B cell (primary cell): ENCODE data around the gene LYST. TPM values are rescaled to one million over a fixed set of nuclear protein-coding genes. Genes with fewer than 3 reads are reported as not detected.

Source experiments
- ATAC-seq: fragments of 200-7000 bp; cut with Tn5 transposase; one replicate; pipeline ENCODE4 v1.10.0; 2021; ENCODE audit warnings: low read depth, mild to moderate bottlenecking, moderate number of reproducible peaks, moderate library complexity
- CTCF ChIA-PET: fragments of 350-600 bp; sonication (Branson Sonifier 250); formaldehyde crosslinking; loops from one replicate; lab custom pipeline; 2021; ENCODE audit warnings: antibody characterized with exemption, inconsistent platforms; lab: Charles Lee
- POLR2A ChIA-PET: fragments of 350-600 bp; sonication (Branson Sonifier 250); formaldehyde crosslinking; loops from one replicate; lab custom pipeline; 2021; ENCODE audit warnings: antibody characterized with exemption; lab: Charles Lee
- DNase-seq: peaks from one replicate; pipeline ENCODE4 v3.0.0; 2013
- H2AFZ ChIP-seq: 2 replicates; pipeline ENCODE4 v1.6.1; 2012; ENCODE audit warnings: mild to moderate bottlenecking, low read depth, low read length; ENCODE audit not compliant: insufficient read depth, poor library complexity, severe bottlenecking
- H3K27ac ChIP-seq, 2 donors: 1 replicate in 1 of 2; 2 replicates in 1 of 2; pipeline ENCODE4 v1.5.1; 2012 to 2013; ENCODE audit warnings: low read length in 2 of 2, mild to moderate bottlenecking in 2 of 2, moderate library complexity in 1 of 2
- H3K27me3 ChIP-seq, 4 experiments: fragments of 200-600 bp in 1 of 4; sonication (generic) in 1 of 4; replicated peaks in 1 of 4; 1 replicate in 2 of 4; 2 replicates in 2 of 4; pipeline versions ENCODE4 v1.6.1 to v1.7.0; 2013 to 2016; ENCODE audit warnings: low read length in 3 of 4, mild to moderate bottlenecking in 2 of 4, mixed read lengths in 1 of 4, moderate library complexity in 1 of 4; ENCODE audit not compliant: insufficient read depth in 4 of 4, control insufficient read depth in 3 of 4; ENCODE audit errors: control extremely low read depth in 1 of 4
- H3K36me3 ChIP-seq, 2 experiments: replicated peaks in 1 of 2; 1 replicate in 1 of 2; 2 replicates in 1 of 2; pipeline versions ENCODE4 v1.6.1 to v1.7.1; 2013; ENCODE audit warnings: low read length in 1 of 2; ENCODE audit not compliant: insufficient read depth in 2 of 2, control insufficient read depth in 1 of 2; ENCODE audit errors: control extremely low read depth in 1 of 2, extremely low read depth in 1 of 2
- H3K4me1 ChIP-seq, 2 donors: fragments of 200-600 bp in 1 of 2; sonication (generic) in 1 of 2; 1 replicate in 1 of 2; 2 replicates in 1 of 2; pipeline versions ENCODE4 v1.5.1 to v1.6.1; 2013 to 2017; ENCODE audit warnings: low read length in 2 of 2; ENCODE audit not compliant: control insufficient read depth in 2 of 2, insufficient read depth in 2 of 2
- H3K4me2 ChIP-seq: replicated peaks from 2 replicates; pipeline ENCODE3; 2012; ENCODE audit warnings: mild to moderate bottlenecking, low read depth, low read length; ENCODE audit not compliant: poor library complexity, severe bottlenecking
- H3K4me3 ChIP-seq, 5 experiments: fragments of 200-600 bp in 1 of 5; sonication (generic) in 1 of 5; 1 replicate in 3 of 5; 2 replicates in 2 of 5; pipeline versions ENCODE4 v1.5.1 to v1.7.0; 2011 to 2016; ENCODE audit warnings: low read length in 4 of 5, mild to moderate bottlenecking in 4 of 5, low read depth in 2 of 5, control low read depth in 1 of 5, moderate library complexity in 1 of 5; ENCODE audit not compliant: insufficient read depth in 1 of 5; ENCODE audit errors: control extremely low read depth in 1 of 5, extremely low read depth in 1 of 5
- H3K79me2 ChIP-seq: fragments of 200-600 bp; sonication (generic); one replicate; pipeline ENCODE4 v1.6.0; 2016; ENCODE audit warnings: low read length; ENCODE audit not compliant: control insufficient read depth, insufficient read depth
- H3K9ac ChIP-seq: fragments of 200-600 bp; sonication (generic); 2 replicates; pipeline ENCODE4 v1.6.1; 2017; ENCODE audit warnings: mild to moderate bottlenecking, low read length, moderate library complexity
- H3K9me3 ChIP-seq, 3 donors: one replicate each; pipeline versions ENCODE4 v1.6.1 to v1.7.1; 2013; ENCODE audit warnings: low read length in 2 of 3; ENCODE audit not compliant: control insufficient read depth in 2 of 3, insufficient read depth in 1 of 3; ENCODE audit errors: control extremely low read depth in 1 of 3
- H4K20me1 ChIP-seq: 2 replicates; pipeline ENCODE4 v1.6.0; 2012; ENCODE audit warnings: mild to moderate bottlenecking, low read length; ENCODE audit not compliant: insufficient read depth, control insufficient read depth, poor library complexity, severe bottlenecking
- H3K27ac Mint-ChIP-seq: one replicate; pipeline ENCODE4 v1.8.0; 2021; ENCODE audit warnings: mixed read lengths
- H3K27me3 Mint-ChIP-seq: one replicate; pipeline ENCODE4 v1.8.0; 2021; ENCODE audit warnings: mixed read lengths
- H3K4me1 Mint-ChIP-seq: one replicate; pipeline ENCODE4 v1.8.0; 2021; ENCODE audit warnings: mixed read lengths
- H3K4me3 Mint-ChIP-seq: one replicate; pipeline ENCODE4 v1.8.0; 2021; ENCODE audit warnings: mixed read lengths
- H3K9me3 Mint-ChIP-seq: one replicate; pipeline ENCODE4 v1.8.0; 2022; ENCODE audit warnings: mixed read lengths; ENCODE audit not compliant: insufficient read depth
- CTCF ChIP-seq: fragments of 200-600 bp; IDR thresholded peaks from one replicate; pipeline ENCODE4 v1.8.0; 2022; ENCODE audit warnings: antibody characterized with exemption, mild to moderate bottlenecking
- EZH2 ChIP-seq: IDR thresholded peaks from 2 replicates; pipeline ENCODE4 v1.6.1; 2012; ENCODE audit warnings: borderline replicate concordance, low read depth, mild to moderate bottlenecking, moderate library complexity, low read length; ENCODE audit not compliant: insufficient read depth, poor library complexity, severe bottlenecking
- WGBS: methylation state at CpG from one replicate; pipeline ENCODE4 v1.1.5; 2013; ENCODE audit warnings: missing lambda C conversion rate; ENCODE audit not compliant: insufficient coverage; 5-methylcytosine and 5-hydroxymethylcytosine counted together
- intact Hi-C: fragments of 100-400 bp; cut with micrococcal nuclease; formaldehyde crosslinking; loops from one replicate; pipeline ENCODE4 v1.10.0; 2022
- polyA plus RNA-seq: library from polyadenylated mRNA; depleted of rRNA; stranded (reverse); fragments of >200 nt; gene quantifications from 2 replicates; pipeline ENCODE4 v1.2.3, GENCODE V29; 2012
- total RNA-seq, 2 donors: library from RNA; stranded (reverse); fragments of 120-200 nt in 1 of 2; gene quantifications; 1 replicate in 1 of 2; 2 replicates in 1 of 2; pipeline versions ENCODE4 v1.2.3 to v1.2.4, GENCODE V29; 2013 to 2022

Gene LYST
- total and polyA plus RNA-seq, 2 donors (not counting 1 experiment from before 2014, with no cell fraction given): 50.4 to 120 TPM

GRCh38 chr1:235893840-235894239, 27.1 kb upstream of the LYST start:
- Histone ChIP-seq H3K27me3 (no peaks in the 10 kb centered on the region), H3K36me3 (no peaks in the 10 kb centered on the region), H3K9me3 (no peaks in the 10 kb centered on the region), H4K20me1 (no peaks in the 10 kb centered on the region), H3K27ac (no peak overlapping the region), H2AFZ (no peak overlapping the region), H3K4me1 (peaks cover 21% of the 10 kb centered on the region in 2 donors), H3K79me2 (no peaks in the 10 kb centered on the region), H3K4me3 (no peak overlapping the region), H3K9ac (no peak overlapping the region), H3K4me2 (no peak overlapping the region)
- no peaks in the 10 kb centered on the region for H3K9me3 Mint-ChIP-seq
- ChIA-PET CTCF (interaction anchor here (1.0 to 3.0 kb wide), 2 partner anchors 50 to 78 kb away, joined by 3 to 10 read pairs; no protein-coding TSS in a partner anchor), POLR2A (interaction anchor here (0.7 kb wide), 1 partner anchor 18 kb away, joined by 3 read pairs; no protein-coding TSS in a partner anchor)
- no peaks in the 10 kb centered on the region for H3K27me3 Mint-ChIP-seq
- WGBS: no CpG with 5 or more reads among the region's 2 CpGs
- no peak overlapping the region for H3K4me3 Mint-ChIP-seq
- ATAC-seq (no peak), DNase-seq (no peak)
- no peak overlapping the region for H3K27ac Mint-ChIP-seq
- no peak for TF ChIP-seq CTCF
- TF ChIP-seq EZH2: no peak
- H3K4me1 Mint-ChIP-seq: peaks cover 27% of the 10 kb centered on the region
- intact Hi-C loops: no loop called here

GRCh38 chr1:235892734-235893413, 26.2 kb upstream of the LYST start:
- H3K4me3 ChIP-seq: no peak overlapping the region
- Mint-ChIP-seq H3K9me3 (no peaks in the 10 kb centered on the region), H3K4me1 (peaks cover 33% of the 10 kb centered on the region), H3K27me3 (no peaks in the 10 kb centered on the region), H3K27ac (peak overlapping the region; percentile 32), H3K4me3 (peak overlapping the region; percentile 3)
- no peaks in the 10 kb centered on the region for H3K36me3 ChIP-seq
- peak overlapping the region; percentile 57 for H3K4me2 ChIP-seq
- intact Hi-C loops: no loop called here
- H4K20me1 ChIP-seq: no peaks in the 10 kb centered on the region
- POLR2A ChIA-PET: interaction anchor here (1.2 kb wide), 1 partner anchor 13 kb away, joined by 3 read pairs; no protein-coding TSS in a partner anchor
- no peaks in the 10 kb centered on the region for H3K9me3 ChIP-seq
- DNase-seq: peak; percentile 70
- WGBS: 74% methylated on average over 2 of the region's 5 CpGs
- CTCF ChIA-PET: interaction anchor here (3.0 kb wide), 1 partner anchor 79 kb away, joined by 10 read pairs; no protein-coding TSS in a partner anchor
- no peaks in the 10 kb centered on the region for H3K27me3 ChIP-seq
- no peak overlapping the region for H3K9ac ChIP-seq
- peaks cover 24 to 25% of the 10 kb centered on the region in 2 donors for H3K4me1 ChIP-seq
- peak; percentile 72 for ATAC-seq
- no peak overlapping the region for H3K27ac ChIP-seq
- no peaks in the 10 kb centered on the region for H3K79me2 ChIP-seq
- TF ChIP-seq CTCF: no peak
- TF ChIP-seq EZH2: no peak
- no peak overlapping the region for H2AFZ ChIP-seq
